Inferior parietal cortex (tissue), 1 donor: ENCODE data around the gene CALCR.

ENCODE experiments used
- DNase-seq: peaks from one replicate; pipeline ENCODE4 v3.0.0-alpha.2; 2016; ENCODE audit errors: extremely low spot score

The CALCR gene

GRCh38 chr7:93448176-93448575, 126.3 kb downstream of the CALCR start:
- peak; percentile 6 for DNase-seq

- DNase-seq, result no peak
These were observed 127.0 kb downstream of the CALCR start for GRCh38 chr7:93447509-93447908.

- DNase-seq, result no peak
These were observed 131.9 kb downstream of the CALCR start for GRCh38 chr7:93442478-93443224.

- no peak for DNase-seq
These were observed 138.7 kb downstream of the CALCR start for GRCh38 chr7:93435791-93436190.

GRCh38 chr7:93432130-93432529, 142.4 kb downstream of the CALCR start:
- no peak for DNase-seq

GRCh38 chr7:93430917-93431588, 143.5 kb downstream of the CALCR start:
- no peak for DNase-seq

- no peak for DNase-seq
These were observed 145.0 kb downstream of the CALCR start for GRCh38 chr7:93429563-93429962.

GRCh38 chr7:93427107-93427506, 147.4 kb downstream of the CALCR start:
- DNase-seq, result no peak

- no peak for DNase-seq
These were observed 148.3 kb downstream of the CALCR start for GRCh38 chr7:93426155-93426696.

- no peak for DNase-seq
These were observed 159.9 kb downstream of the CALCR start for GRCh38 chr7:93414574-93414973.

GRCh38 chr7:93409324-93409723, 165.2 kb downstream of the CALCR start:
- DNase-seq, result no peak

- DNase-seq, result no peak
These were observed 167.3 kb downstream of the CALCR start for GRCh38 chr7:93407239-93407638.

- no peak for DNase-seq
These were observed 171.6 kb downstream of the CALCR start for GRCh38 chr7:93402944-93403343.

GRCh38 chr7:93399642-93400041, 174.9 kb downstream of the CALCR start:
- DNase-seq, result no peak

GRCh38 chr7:93392984-93393383, 181.5 kb downstream of the CALCR start:
- DNase-seq, result no peak

GRCh38 chr7:93390660-93391059, 183.9 kb downstream of the CALCR start:
- no peak for DNase-seq

- no peak for DNase-seq
These were observed 192.2 kb downstream of the CALCR start for GRCh38 chr7:93382362-93382761.

GRCh38 chr7:93378131-93378760, 196.3 kb downstream of the CALCR start:
- DNase-seq, result no peak

- DNase-seq, result no peak
These were observed 198.9 kb downstream of the CALCR start for GRCh38 chr7:93375603-93376002.
